ENCODE data around the gene SLC14A1. TPM values are rescaled to one million over a fixed set of nuclear protein-coding genes. Genes with fewer than 3 reads are reported as not detected.

SLC14A1 gene
- total and polyA plus RNA-seq, 2 of the 13 experiments (the other 11 are each of a cell fraction or from before 2014, with no cell fraction given), result not detected

GRCh38 chr18:45702708-45703265 lies 21.2 kb upstream of the SLC14A1 start:
- Histone ChIP-seq H3K9me3 (ENCODE audit: low read length) (peaks cover 20% of the 10 kb centered on the region), H3K27ac (ENCODE audit: extremely low read length, insufficient read depth, low read length) (no peak overlapping the region), H3K36me3 (replicated peaks in 1 of 2; ENCODE audit: control insufficient read depth in 1 of 2, insufficient read depth in 2 of 2, low read length in 2 of 2) (no peaks in the 10 kb centered on the region), H3K9ac (ENCODE audit: insufficient read depth, low read depth, low read length) (no peak overlapping the region), H3K4me3 (replicated peaks in 1 of 3; ENCODE audit: insufficient read depth in 1 of 3, low read depth in 2 of 3, low read length in 3 of 3) (no peak overlapping the region), H3K4me2 (ENCODE audit: low read depth, low read length) (no peak overlapping the region), H3K79me2 (ENCODE audit: insufficient read depth, low read length) (no peaks in the 10 kb centered on the region), H2AFZ (ENCODE audit: low read length) (no peak overlapping the region), H4K20me1 (ENCODE audit: insufficient read depth, low read length) (no peaks in the 10 kb centered on the region), H3K27me3 (ENCODE audit: control insufficient read depth in 1 of 2, insufficient read depth in 2 of 2, low read length in 2 of 2) (no peaks in the 10 kb centered on the region), H3K4me1 (ENCODE audit: insufficient read depth, low read length) (no peaks in the 10 kb centered on the region)
- POLR2A ChIA-PET, result no interaction called here
- FAIRE-seq (no peak), ATAC-seq (no peak), DNase-seq (ENCODE audit: low spot score) (no peak)
- intact Hi-C loops (cut with micrococcal nuclease; ENCODE audit: unreplicated experiment) (no loop called here), in situ Hi-C loops (cut with HindIII; ENCODE audit: extremely low pct_ligation_motif_present, low pct_unique_long_range_greater_than_20kb) (no loop called here)
- 9% methylated on average over 1 of the region's 1 CpG for WGBS (ENCODE audit: low lambda C conversion rate)
- no peak for TF ChIP-seq ZNF264 (CRISPR knock-in tag; IDR thresholded peaks at IDR 0.05)
- no peak for TF ChIP-seq FOXA3 (CRISPR knock-in tag; IDR thresholded peaks at IDR 0.05)
- TF ChIP-seq THYN1 (CRISPR knock-in tag; IDR thresholded peaks at IDR 0.05; ENCODE audit: borderline replicate concordance, low read depth), result no peak
- no peak for TF ChIP-seq ARNT (IDR thresholded peaks at IDR 0.05)
- BruUV-seq (replicated peaks), result no TSS peak
- CTCF ChIA-PET (ENCODE audit: low intra/inter-chr PET ratio, low total read pairs), result no interaction called here

GRCh38 chr18:45708831-45709230 lies 15.2 kb upstream of the SLC14A1 start:
- Histone ChIP-seq H3K27me3 (ENCODE audit: control insufficient read depth in 1 of 2, insufficient read depth in 2 of 2, low read length in 2 of 2) (no peaks in the 10 kb centered on the region), H2AFZ (ENCODE audit: low read length) (no peak overlapping the region), H3K36me3 (replicated peaks in 1 of 2; ENCODE audit: control insufficient read depth in 1 of 2, insufficient read depth in 2 of 2, low read length in 2 of 2) (no peaks in the 10 kb centered on the region), H4K20me1 (ENCODE audit: insufficient read depth, low read length) (no peaks in the 10 kb centered on the region), H3K4me2 (ENCODE audit: low read depth, low read length) (no peak overlapping the region), H3K9ac (ENCODE audit: insufficient read depth, low read depth, low read length) (no peak overlapping the region), H3K4me1 (ENCODE audit: insufficient read depth, low read length) (no peaks in the 10 kb centered on the region), H3K4me3 (replicated peaks in 1 of 3; ENCODE audit: insufficient read depth in 1 of 3, low read depth in 2 of 3, low read length in 3 of 3) (no peak overlapping the region), H3K27ac (ENCODE audit: extremely low read length, insufficient read depth, low read length) (no peak overlapping the region), H3K79me2 (ENCODE audit: insufficient read depth, low read length) (no peaks in the 10 kb centered on the region), H3K9me3 (ENCODE audit: low read length) (peaks cover 23% of the 10 kb centered on the region)
- no TSS peak for BruUV-seq (replicated peaks)
- ATAC-seq (no peak), DNase-seq (ENCODE audit: low spot score) (no peak), FAIRE-seq (no peak)
- 0% methylated on average over 4 of the region's 4 CpGs for WGBS (ENCODE audit: low lambda C conversion rate)
- CTCF ChIA-PET (ENCODE audit: low intra/inter-chr PET ratio, low total read pairs), result no interaction called here
- POLR2A ChIA-PET, result no interaction called here
- intact Hi-C loops (cut with micrococcal nuclease; ENCODE audit: unreplicated experiment), result no loop called here
- TF ChIP-seq ZNF34 (CRISPR knock-in tag; IDR thresholded peaks at IDR 0.05; ENCODE audit: borderline replicate concordance) (no peak), MXI1 (IDR thresholded peaks at IDR 0.05; ENCODE audit: borderline replicate concordance, low read depth, low read length) (no peak), ZNF124 (CRISPR knock-in tag; IDR thresholded peaks at IDR 0.05) (peak; percentile 92), CSRNP2 (CRISPR knock-in tag; conservative IDR thresholded peaks at IDR 0.05; ENCODE audit: low read depth) (no peak), ATF2 (CRISPR knock-in tag; IDR thresholded peaks at IDR 0.05) (no peak), ZNF232 (CRISPR knock-in tag; IDR thresholded peaks at IDR 0.05; ENCODE audit: borderline replicate concordance) (no peak)
- in situ Hi-C loops (cut with HindIII; ENCODE audit: extremely low pct_ligation_motif_present, low pct_unique_long_range_greater_than_20kb), result no loop called here

All from HepG2 (cell line).